RWPE1 (cell line): ENCODE data around the gene RARB.

Experiments used
- CTCF ChIA-PET: fragments of 350-600 bp; sonication (Branson Sonifier 250); formaldehyde crosslinking; extraction: SDS; loops from one replicate; lab custom pipeline; 2021; lab: Yijun Ruan, JAX
- POLR2A ChIA-PET: fragments of 400-600 bp; formaldehyde crosslinking; extraction: SDS; loops from one replicate; lab custom pipeline; 2020; ENCODE audit warnings: antibody characterized with exemption; ENCODE audit not compliant: low non-redundant PET; lab: Yijun Ruan, JAX
- DNase-seq: peaks from one replicate; pipeline ENCODE4 v3.0.0; 2012; ENCODE audit warnings: low spot score
- H3K27ac ChIP-seq: fragments of 450-650 bp; 2 replicates; pipeline ENCODE4 v1.5.1; 2017
- TF ChIP-seq, protein P1 (sequence below): fragments of 450-650 bp; conservative IDR thresholded peaks from 2 replicates; pipeline ENCODE4 v1.5.1; 2017; ENCODE audit warnings: low read depth, mild to moderate bottlenecking

Gene RARB

DNA sequence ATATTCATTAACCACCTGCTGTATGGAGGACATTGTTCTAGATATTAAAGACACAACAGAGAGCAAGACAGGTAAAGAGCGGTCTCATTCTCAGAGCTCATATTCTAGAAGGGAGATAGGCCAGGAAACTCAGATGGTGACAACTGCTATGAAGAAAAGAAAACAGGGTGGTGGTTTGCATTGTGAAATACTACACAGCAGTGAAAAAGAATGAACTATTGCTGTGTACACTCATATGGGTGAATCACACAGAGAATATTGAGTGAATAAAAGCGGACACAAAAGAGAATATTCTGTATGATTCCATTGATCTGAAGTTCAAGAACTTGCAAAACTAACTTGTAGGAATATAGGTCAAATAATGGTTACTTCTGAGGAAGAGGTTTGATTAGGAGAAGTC lies 159.9 kb downstream of the RARB start:
- POLR2A ChIA-PET: no interaction called here

DNA sequence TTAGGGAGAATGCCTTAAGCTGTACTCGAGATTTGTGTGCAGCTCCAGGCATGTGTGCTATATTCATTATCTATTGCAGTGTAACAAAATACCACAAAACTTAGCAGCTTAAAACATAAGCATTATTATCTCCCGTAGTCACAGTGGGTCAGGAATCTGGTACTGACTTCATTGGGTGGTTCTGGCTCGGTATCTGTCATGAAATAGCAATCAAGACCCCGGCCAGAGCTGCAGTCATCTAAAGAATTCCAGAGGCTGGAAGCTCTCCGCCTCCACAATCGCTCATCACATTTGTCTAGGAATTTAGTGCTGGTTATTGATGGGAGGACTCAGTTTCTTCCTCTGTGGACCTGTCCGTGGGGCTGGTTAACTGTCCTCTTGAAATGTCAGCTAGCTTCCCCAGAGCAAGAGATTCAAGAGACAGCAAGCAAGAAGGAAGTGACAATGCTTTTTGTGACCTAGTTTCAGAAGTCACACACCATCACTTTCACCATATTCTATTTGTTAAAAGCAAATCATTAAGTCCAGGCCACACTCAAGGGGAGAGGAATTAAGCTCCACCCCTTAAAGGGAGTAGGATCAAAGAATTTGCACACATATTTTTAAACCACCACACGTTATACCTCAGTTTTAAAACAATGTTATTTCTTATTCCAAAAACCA lies 160.5 kb downstream of the RARB start:
- ChIA-PET POLR2A (no interaction called here), CTCF (no interaction called here)
- no peak overlapping the region for H3K27ac ChIP-seq
- no peak for DNase-seq
- TF ChIP-seq, protein P1, sequence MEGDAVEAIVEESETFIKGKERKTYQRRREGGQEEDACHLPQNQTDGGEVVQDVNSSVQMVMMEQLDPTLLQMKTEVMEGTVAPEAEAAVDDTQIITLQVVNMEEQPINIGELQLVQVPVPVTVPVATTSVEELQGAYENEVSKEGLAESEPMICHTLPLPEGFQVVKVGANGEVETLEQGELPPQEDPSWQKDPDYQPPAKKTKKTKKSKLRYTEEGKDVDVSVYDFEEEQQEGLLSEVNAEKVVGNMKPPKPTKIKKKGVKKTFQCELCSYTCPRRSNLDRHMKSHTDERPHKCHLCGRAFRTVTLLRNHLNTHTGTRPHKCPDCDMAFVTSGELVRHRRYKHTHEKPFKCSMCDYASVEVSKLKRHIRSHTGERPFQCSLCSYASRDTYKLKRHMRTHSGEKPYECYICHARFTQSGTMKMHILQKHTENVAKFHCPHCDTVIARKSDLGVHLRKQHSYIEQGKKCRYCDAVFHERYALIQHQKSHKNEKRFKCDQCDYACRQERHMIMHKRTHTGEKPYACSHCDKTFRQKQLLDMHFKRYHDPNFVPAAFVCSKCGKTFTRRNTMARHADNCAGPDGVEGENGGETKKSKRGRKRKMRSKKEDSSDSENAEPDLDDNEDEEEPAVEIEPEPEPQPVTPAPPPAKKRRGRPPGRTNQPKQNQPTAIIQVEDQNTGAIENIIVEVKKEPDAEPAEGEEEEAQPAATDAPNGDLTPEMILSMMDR: no peak

More for the DNA sequence above, 159.9 kb downstream of the RARB start:
- DNase-seq: no peak
- H3K27ac ChIP-seq: no peak overlapping the region
- CTCF ChIA-PET: no interaction called here
- TF ChIP-seq, protein P1: no peak

DNA sequence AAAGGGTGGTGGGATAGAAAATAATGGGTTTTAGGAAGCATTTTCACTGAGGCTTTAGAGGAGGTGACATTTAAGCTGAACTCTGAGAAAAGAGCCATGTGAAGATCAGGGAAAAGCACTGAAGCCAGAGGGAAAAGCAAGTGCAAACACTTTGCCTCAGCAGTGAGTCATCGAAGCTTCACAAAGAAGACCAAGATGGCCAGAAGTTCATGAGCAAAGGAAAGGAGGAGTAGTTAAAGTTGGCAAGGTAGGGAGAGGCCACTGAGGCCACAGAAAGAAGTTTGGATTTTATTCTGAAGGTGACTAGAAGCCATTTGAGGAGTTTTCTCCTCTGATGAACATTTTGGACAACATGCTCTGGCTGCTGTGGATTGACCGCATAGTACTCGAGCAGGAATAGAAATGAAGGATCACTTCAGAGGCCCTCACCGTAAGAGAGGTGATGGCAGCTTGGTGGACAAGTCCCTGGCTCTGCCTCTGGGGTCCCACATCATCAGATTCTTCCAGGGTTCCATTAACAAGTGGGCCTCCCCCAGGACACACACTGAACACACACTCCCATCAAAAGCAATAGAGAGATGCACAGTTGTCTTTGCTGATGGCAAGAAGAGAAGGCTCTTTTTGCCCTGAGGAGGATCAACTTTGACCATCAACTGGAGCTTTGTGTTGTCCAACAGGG lies 161.2 kb downstream of the RARB start:
- TF ChIP-seq, protein P1: no peak
- DNase-seq: no peak
- ChIA-PET CTCF (no interaction called here), POLR2A (no interaction called here)
- no peak overlapping the region for H3K27ac ChIP-seq

DNA sequence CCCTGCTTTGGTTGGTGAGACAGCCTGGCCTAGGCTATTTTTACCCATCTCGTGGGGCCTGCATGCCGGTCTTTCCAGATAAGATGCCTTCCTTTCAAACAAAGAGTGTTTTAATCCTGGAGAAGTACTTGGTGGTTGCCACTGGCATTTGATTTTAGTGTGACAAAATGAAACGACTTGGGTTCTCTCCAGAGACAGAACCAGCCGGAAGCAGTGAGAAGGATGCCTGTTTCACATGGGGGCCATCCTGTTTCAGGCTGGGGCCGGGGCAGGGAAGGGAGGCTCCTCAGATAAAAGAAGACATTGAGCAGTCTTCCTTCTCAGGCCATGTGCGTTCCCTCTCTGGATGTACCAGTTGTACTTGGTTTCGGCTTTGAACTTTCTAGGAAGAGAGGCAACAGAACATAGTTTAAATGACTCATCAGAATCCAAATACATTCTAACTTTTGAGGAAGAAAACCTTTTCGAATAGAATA lies 161.8 kb downstream of the RARB start:
- ChIA-PET POLR2A (no interaction called here), CTCF (no interaction called here)
- TF ChIP-seq, protein P1: no peak
- no peak overlapping the region for H3K27ac ChIP-seq
- no peak for DNase-seq

DNA sequence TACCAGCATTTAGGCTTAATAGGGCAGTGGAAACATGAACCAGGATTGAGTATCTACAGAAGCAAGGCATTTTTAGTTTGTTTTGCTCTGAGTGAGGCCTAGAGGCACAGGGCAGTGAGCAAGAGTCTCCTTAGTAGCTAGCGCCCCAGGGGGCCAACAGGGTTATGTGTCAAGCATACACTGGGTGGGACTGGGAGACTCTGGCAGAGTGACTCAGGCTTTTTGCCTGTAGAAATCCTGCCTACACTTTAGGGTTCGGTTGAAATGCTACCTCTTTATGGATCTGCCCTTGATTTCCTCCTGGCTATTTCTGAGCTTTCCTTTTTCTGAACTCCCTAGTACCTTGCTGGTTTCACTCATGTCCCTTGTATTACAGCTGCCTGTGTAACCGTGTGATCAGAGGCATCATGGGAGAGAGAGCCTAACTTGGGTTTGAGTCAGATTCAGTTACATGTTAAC lies 164.5 kb downstream of the RARB start:
- POLR2A ChIA-PET: no interaction called here
- CTCF ChIA-PET: interaction anchor here (0.7 kb wide), 1 partner anchor 447 kb away, joined by 7 read pairs; no protein-coding TSS in a partner anchor
- DNase-seq: peak; percentile 20
- no peak overlapping the region for H3K27ac ChIP-seq
- TF ChIP-seq, protein P1: no peak

DNA sequence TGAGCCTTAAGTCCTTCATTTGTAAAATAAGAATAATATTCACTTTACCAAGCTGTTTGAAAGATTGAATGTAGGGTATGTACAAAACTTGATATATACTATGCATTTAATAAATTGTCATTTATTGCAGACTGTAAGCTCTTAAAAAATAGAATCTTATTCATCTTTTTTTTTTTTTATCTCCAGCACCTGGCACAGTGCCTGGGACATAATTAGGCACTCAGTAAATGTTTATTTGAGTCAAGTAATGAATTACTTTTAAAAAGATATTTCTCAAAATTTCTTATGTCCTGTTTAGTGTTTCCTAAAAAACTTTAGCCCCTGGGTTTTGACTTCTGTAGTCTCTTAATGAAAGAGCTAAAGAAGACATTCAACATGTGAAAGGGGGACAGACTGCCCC lies 164.9 kb downstream of the RARB start:
- ChIA-PET CTCF (interaction anchor here (0.7 kb wide), 2 partner anchors 68 to 448 kb away, joined by 3 to 7 read pairs; no protein-coding TSS in a partner anchor), POLR2A (no interaction called here)
- no peak overlapping the region for H3K27ac ChIP-seq
- TF ChIP-seq, protein P1: no peak
- DNase-seq: no peak
